PFSK-1 (cell line): ENCODE measurements around the gene CASZ1.

Experiments
- FOXP2 ChIP-seq: optimal IDR thresholded peaks from 2 replicates; pipeline ENCODE3; 2011; ENCODE audit warnings: borderline replicate concordance, control low read depth, inconsistent platforms; ENCODE audit not compliant: insufficient read depth; ENCODE audit errors: extremely low read length, extremely low read depth
- POLR2AphosphoS5 ChIP-seq: IDR thresholded peaks from 2 replicates; pipeline ENCODE4 v1.6.1; 2012; ENCODE audit warnings: low read depth, mild to moderate bottlenecking, control low read depth, low read length, moderate library complexity
- REST ChIP-seq, 2 experiments: IDR thresholded peaks; 2 replicates each; pipeline versions ENCODE4 v1.6.1 to v1.8.0; 2011 to 2012; ENCODE audit warnings: low read depth in 2 of 2, low read length in 2 of 2, control low read depth in 1 of 2, inconsistent platforms in 1 of 2, mild to moderate bottlenecking in 1 of 2, moderate library complexity in 1 of 2; ENCODE audit not compliant: insufficient read depth in 1 of 2
- SIN3A ChIP-seq: IDR thresholded peaks from 2 replicates; pipeline ENCODE4 v1.6.1; 2012; ENCODE audit warnings: mild to moderate bottlenecking, low read length, moderate library complexity, borderline replicate concordance; ENCODE audit not compliant: insufficient read depth
- TAF1 ChIP-seq: IDR thresholded peaks from 2 replicates; pipeline ENCODE4 v1.6.1; 2012; ENCODE audit warnings: low read length, control low read depth, borderline replicate concordance; ENCODE audit not compliant: insufficient read depth

Gene CASZ1

DNA sequence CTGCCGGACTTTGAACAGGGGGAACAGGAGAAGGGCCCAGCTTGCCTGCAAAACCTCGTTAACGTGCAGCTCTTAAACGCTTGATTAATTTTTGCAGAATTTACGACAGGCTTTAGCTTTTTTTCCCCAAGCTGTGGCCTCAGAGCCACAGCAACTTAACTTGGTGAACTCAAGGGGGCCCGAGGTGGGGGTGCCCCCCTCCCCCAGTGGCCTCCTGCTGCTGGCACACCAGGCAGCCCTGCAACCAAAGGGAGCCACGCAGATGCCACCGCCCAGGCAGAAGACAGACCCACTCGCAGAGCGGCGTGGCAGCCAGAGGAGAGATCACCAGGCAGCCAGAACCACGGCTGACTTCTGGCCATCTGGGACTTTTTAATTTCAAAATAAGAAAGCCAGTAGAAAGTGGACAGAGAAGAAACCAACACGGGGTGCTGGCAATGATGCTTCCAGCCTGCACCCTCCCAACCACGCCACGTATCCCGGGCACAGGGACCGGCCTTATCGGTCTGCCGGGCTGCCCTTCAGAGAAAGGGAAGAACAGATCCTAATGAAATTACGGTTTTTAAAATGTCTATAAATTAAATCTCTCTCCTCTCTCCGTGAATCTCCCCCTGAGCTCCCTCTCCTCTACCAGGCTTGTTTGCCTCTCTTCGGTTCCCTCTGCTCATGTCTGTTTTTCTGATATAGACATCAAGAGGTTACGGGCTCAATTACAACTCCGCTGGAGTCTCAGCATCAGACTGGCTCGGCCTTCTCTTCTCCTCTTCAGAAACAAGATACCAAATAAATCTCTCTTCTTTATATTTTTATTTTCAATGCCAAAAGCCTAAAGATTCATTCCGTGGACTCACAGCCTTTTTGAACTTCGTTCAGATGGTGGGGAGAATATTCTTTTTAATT, 6.4 kb downstream of the CASZ1 start:
- TF ChIP-seq POLR2AphosphoS5 (no peak), TAF1 (no peak), REST (IDR thresholded peaks at IDR 0.05; ENCODE audit: insufficient read depth in 1 of 2, low read depth in 2 of 2, low read length in 2 of 2) (no peak), SIN3A (no peak), FOXP2 (no peak)

GRCh38 chr1:10789047-10789791, 7.2 kb downstream of the CASZ1 start:
- TF ChIP-seq REST (IDR thresholded peaks at IDR 0.05; ENCODE audit: insufficient read depth in 1 of 2, low read depth in 2 of 2, low read length in 2 of 2) (no peak), SIN3A (no peak), POLR2AphosphoS5 (no peak), FOXP2 (no peak), TAF1 (no peak)

GRCh38 chr1:10788592-10789006, 7.8 kb downstream of the CASZ1 start:
- TF ChIP-seq REST (IDR thresholded peaks at IDR 0.05; ENCODE audit: insufficient read depth in 1 of 2, low read depth in 2 of 2, low read length in 2 of 2) (no peak), FOXP2 (no peak), SIN3A (no peak), POLR2AphosphoS5 (no peak), TAF1 (no peak)

DNA sequence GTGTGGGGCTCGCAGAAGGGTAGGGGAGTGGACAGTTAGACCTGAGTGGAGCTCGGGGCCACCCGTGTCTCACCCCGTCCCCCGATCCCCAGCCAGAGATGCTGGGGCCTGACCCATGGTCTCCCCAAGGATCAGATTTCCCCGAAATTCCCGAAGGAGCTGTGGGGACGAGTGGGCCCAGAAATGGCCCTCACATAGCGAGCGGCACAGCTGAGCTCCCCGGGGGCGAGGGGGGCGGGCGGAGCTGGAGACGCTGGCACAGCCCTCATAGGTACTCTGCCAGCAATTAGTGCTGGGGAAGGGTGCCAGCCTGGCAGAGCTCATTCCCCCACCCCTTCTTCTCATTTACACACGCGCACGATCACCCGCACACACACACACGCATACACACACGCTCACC, 9.2 kb downstream of the CASZ1 start:
- TF ChIP-seq POLR2AphosphoS5, result no peak
- no peak for TF ChIP-seq TAF1
- no peak for TF ChIP-seq SIN3A
- no peak for TF ChIP-seq FOXP2
- no peak for TF ChIP-seq REST (IDR thresholded peaks at IDR 0.05; ENCODE audit: insufficient read depth in 1 of 2, low read depth in 2 of 2, low read length in 2 of 2)
